Measurements from ENCODE around the gene MSI2.

Gene MSI2

DNA sequence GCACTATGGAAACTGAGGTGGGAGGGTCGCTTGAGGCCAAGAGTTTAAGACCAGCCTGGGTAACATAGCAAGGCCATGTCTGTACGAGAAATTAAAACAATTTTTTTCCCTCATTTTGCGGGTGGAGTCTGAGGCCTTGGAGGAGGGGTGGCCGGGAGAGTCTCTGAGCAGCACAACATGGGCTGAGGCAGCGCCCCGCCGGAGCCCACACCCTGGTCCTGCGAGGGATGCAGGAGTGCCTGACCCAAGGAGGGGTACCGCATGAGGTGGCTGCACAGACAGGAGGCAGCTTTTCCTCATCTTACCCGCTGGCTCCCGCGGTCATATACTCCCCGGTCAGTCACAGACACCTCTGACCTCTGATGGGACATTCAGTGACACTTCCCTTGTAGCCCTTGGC is 67.7 kb downstream of the MSI2 start:
- DNase-seq, result no peak

DNA sequence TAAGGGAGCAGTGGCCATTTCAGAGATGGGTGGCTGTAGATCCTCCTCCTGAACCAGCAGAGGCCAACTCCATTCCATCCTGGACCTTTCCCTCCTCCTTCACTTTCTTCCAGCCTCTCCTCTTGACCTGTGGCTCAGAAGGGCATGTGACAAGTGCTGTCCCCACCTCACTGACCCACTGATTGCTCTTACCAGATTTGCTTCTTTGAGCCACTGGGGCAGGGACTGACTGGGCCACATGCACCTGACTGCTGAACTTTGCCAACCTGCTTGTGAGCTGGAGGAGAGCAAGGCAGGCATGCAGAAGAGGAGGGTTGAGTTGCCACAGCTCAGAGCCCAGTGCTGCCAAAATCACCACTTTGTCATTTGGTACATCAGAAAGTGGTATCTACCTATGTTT is 68.3 kb downstream of the MSI2 start:
- DNase-seq, result no peak

DNA sequence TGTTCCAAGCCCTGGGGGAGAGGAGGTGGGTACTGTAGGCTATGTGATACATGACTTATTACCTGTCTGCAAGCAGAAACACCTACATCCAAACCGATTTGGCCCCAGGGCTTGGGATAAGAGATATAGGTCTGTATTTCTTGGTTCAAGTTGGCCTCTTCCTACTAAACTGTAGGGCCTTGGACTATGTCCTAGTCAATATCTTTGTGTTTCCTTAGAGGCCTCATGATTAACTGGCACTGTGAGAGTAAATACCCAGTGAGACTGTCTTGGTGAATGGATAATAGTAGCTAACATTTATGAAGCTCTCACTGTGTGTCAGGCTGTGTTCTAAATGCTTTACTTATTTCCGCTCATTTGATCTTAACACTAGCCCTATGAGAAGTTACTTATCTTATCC is 70.0 kb downstream of the MSI2 start:
- no peak for DNase-seq

DNA sequence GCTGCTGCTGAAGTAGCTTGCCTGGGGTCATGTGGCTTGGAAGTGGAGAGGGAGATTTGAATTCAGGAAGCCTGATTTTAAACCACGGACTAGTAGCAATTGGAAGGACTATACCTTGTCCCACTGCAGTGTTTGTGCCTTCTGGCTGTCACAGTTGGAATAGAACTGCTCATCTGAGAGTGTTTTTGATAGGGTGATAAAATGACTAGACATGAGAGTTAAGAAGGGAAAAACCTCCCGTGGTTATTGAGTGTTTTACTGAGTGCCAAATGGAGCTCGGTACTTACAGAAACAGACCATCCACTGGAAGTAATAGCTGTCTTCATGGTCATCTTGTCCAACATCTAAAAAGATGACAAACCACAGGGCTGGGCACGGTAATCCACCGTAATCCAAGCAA is 70.4 kb downstream of the MSI2 start:
- no peak for DNase-seq

DNA sequence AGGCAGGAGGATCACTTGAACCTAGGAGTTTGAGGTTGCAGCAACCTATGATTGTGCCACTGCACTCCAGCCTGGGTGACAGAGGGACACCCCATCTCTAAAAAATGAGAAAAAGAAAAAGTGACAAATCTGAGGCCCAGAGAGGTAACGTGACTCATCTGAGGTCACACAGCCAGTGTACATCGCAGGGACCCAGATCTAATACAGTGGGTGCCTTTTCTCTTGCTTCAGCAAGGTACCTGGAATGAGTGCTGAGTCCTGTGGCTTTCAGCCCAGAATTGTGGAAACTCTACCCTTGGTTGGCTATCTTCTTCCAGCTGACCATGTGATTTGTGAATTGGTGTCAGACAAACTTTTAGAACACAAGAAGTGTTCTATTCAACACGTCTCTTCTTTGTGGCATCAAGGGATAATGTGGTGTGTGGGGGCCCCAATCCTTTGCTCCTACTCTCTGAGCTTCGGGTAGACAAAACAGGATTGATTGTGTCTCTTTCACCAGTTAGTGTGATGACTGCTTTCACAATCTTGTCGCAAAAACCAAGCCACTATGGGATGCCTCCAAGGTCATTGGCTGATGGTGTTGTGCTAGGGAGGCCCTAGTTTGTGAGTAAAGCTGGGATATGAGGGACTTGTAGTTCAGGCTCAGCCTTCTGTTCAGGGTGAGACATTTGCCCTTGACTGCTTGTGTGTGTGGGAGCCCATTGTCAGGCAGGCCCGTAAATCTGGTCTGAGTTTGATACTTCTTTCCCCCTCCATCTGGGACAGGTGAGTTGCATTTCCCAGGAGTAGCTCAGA is 71.0 kb downstream of the MSI2 start:
- DNase-seq, result no peak

DNA sequence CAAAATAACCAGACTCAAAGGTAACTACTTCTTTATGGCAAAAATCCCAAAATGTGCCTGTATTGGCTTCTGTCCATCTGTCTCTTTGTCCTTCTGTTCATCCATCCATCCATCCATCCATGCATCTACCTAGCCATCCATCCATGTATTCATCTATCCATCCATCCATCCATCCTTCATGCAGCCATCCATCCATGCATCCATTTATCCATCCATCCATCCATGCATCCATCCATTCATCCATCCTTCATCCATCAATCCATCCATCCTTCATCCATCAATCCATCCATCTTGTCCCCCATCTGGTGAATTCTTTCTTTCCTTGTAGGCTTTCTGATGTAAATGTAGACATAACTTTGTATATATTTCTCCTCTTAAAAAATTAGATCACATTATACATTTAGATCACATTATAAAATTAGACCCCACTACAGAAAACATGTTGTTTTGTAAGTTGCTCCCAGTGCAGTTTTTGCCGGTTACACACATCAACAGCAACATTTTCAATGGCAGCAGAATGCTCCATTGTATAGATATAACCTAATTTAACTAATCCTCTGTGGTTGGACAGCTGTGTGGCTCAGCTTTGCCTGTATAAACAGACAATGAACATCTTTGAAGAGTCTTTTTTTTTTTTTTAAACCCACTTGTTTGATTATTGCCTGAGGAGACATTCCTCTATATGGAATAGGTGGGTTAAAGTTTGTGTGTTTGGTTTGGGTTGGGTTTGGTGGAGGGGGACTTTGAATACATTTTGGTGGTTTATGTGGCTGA is 72.0 kb downstream of the MSI2 start:
- no peak for DNase-seq

DNA sequence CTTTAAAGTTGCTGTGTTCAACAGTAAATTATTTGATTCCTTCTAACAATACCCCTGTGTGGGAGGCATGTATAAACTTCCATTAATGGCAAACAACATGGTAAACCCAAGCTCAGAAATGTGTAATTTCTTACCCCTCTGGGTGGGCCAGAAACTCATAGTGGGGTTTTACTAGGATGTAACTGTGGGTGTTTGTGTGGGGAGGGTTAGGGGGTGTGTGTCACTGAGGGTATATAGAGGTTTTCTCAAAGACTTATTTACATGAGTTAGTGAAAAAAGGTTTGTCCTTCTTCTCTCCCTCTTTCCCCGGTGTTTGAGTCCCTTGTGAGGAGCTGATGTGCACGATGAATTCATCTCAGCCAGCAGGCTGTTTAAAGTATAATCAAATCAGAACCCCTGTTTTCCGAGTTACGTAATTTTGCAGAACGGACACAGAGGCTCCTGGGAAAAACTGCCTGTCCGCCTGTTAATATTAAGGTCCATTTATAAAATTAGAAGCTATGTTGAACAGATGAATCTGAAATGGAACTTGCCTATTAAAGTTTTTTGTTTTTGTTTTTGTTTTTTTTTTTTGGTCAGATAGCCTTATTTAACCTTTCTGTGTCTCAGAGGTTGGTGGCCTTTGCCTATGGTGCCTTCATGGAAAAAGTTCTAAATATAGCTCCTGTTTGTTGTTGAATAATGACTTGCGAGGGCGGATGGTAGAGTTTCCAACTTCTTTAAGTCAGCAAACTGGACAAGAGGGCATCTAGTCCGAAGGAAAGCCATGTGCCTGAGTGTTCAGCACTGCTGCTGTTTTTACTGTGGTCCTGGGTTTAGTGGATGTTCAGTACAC is 73.3 kb downstream of the MSI2 start:
- DNase-seq, result no peak

DNA sequence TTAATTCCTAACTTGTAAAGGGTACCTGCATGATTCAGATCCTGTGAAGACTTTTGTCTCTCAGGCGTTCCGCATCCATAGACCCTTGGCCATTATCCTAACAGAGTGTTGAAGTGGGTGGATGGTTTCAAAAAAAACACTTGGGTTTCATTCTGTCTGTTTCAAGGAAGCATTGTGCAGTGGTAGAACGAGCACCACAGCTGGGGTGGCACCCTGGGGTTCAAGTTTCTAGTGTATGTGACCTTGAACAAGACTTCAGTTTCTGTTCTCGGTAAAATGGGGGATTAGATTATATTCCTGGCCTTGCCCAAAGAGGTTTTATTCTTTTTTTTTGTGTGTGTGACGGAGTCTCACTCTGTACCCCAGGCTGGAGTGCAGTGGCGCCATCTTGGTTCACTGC is 74.3 kb downstream of the MSI2 start:
- DNase-seq, result no peak

DNA sequence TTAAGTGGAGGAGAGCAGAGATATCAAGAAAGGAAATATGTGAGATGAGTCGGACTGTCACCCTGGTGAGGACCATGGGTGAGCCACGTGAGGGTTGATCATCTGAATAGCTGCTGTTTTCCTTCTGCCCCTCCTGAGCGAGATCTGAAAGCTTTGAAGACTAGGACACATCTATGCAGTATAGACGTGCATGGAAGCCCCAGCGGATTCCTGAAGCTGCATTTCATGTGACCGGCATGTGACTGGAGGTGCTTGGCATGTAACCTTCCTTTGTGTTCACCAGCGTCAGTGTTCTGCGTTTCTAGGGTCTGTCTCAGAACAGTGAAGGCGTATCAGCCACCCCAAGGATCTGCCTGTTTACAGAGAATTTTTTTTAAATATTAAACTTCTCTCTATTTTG is 75.1 kb downstream of the MSI2 start:
- no peak for DNase-seq

DNA sequence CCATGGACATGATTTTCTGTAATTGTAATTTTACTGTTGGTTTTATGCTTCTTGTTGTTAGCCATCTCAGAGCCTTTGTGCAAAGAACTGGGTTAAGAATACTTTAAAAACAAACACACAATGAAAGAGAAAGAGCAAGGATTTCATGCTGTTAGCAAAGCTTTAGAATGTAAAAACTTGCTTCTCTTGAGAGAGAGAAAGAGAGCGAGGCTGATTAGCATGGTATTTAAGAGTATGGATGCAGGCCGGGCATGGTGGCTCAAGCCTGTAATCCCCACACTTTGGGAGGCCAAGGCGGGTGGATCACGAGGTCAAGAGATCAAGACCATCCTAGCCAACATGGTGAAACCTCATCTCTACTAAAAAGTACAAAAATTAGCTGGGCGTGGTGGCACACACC is 76.2 kb downstream of the MSI2 start:
- no peak for DNase-seq

DNA sequence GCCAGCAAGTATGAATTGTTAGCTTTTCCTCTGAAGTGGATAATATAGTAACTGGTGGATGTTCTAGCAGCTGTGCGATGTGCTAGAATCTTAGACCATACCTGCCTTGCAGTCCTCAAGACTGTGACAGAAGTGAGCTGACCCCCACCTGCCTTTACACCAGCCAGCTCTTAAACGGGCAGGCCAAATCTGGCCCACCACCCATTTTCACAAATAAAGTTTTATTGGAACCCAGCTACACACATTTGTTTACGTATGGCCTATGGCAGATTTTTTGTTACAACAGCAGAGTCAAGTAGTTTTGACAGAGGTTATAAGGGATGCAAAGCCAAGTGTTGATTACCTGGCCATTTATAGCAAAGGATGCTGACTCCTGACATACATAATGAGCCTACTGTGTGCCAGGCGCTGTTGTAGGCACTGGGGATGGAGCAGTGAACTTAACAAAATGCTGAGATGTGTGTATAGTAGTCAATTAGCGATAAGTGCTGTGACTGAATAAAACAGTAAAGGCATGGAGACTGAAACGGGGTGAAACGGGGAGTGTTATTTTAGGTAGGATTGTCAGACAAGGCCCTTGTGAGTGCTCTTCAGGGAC is 79.0 kb downstream of the MSI2 start:
- no peak for DNase-seq

DNA sequence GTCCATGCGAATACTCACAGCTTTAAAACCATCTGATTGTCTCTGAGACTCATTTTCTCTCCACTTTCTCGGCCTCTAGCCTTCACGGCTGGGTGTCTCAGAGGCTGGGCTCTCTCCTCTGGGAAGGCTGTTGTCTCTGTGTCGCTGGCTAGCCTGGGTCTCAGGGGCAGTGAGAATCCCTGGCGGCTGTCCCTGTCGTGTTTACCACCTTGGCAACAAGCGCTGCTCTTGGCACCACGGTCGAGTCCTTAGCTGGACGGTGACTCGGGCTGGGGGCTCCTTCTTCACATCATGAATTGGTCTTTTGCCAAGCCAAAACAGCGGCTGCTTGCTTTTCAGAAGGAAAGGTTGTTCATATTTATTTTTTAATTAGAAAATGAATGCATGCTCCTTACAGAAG is 81.1 kb downstream of the MSI2 start:
- no peak for DNase-seq

DNA sequence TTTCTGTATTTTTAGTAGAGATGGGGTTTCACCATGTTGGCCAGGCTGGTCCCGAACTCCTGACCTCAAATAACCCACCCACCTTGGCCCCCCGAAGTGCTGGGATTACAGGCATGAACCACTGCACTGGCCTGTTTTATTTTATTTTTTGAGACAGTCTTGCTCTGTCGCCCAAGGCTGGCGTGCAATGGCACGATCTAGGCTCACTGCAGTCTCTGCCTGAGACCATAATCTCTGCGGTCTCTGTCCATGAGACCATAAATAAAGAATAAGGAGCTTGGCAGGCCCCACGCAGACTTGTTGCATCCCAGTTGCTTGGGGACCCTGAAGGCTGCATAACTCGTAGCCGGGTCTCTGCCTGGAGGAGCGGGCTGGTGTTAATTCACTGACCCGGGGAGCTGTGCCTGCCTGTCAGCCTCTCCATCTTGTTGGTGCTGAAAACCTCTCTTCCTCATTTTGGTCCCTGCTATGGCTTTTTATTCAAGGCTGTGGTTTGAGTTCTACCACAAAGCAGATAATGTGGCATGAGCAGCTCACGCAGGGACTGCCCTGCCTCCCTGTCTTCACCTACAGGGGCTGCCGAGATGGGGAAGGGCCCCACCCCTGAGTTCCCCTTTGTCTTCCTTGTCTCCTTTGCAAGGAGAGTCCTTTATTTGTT is 82.1 kb downstream of the MSI2 start:
- peak; percentile 78 for DNase-seq

DNA sequence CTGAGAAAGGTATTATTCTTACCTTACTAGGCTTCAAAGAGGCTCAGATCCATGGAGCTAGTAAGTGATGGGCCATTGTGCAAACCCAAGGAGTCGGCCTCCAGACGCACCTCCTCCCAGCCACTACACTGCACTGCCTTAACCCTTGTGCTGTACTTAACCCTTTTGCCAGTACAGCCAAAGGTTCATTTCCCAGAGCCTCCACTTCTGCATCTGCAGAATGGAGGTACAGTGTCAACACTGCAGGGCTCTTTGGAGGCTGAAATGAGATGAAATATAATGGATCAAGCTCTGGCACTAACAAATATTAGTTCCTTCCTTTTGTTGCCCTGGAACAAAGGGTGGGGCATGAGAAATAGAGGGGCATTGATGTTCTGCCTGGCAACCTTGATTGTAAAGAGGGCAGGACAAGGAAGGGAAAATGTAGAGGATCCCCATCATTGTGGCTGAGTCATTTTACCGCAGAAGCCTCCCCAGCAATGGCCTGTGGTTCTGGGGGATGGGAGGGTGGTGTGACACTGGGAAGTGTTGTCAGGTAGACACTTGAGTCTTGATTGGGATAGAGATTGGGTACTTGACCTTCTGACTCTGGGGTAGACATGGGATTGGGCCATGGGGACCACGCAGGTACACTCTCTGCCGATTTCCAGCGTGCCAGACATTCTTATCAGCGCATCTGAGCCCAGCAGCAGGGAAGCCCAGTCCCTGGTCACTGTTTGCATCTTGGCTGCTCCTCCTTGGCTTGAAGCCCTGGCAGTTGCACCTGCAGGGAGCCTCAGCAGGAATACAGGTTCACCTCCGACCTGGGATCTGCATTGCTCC is 84.0 kb downstream of the MSI2 start:
- DNase-seq, result peak; percentile 40

DNA sequence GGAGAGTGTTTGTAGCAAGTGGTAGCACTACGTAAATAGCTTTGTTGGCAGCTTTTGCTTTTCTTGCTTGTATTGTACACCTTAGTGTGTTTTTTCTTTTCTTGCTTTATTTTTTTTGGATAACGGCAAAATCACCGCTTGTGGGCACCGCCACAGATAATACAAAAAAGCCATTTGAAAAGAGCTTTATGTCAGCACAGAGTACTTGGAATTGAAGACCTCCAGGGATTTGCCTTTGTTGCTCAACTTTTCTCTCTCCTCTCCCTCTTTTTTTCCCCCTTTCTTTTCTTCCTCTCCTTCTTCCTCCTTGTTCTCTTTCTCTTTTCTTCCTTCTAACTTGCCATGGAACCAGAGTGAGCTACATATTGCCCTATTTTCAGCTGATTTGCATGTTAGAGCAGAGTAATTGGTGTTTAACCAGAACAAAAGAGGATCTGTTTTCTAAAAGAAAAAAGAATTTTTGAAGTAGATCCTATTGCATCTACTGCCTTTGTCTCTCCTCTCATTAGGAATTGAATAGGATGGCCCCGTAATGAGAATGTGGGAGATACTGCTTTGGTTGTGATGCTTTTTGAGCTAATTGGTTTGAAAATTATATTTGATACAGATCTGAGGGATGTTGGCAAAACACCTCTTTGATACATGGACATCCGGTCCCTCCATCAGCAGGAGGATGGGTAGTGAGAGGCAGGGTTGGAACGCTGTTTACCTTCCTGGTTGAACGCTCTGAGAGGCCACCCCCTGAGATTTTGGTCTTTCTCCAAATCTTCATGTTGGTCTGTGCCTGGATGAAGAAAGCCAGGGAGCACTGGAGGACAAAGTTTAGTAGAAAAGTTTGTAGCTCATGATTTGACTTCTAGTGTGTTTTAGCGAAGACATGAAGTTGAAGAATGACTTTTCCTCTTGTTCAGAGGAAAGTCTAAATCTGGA is 85.6 kb downstream of the MSI2 start:
- DNase-seq, result no peak

DNA sequence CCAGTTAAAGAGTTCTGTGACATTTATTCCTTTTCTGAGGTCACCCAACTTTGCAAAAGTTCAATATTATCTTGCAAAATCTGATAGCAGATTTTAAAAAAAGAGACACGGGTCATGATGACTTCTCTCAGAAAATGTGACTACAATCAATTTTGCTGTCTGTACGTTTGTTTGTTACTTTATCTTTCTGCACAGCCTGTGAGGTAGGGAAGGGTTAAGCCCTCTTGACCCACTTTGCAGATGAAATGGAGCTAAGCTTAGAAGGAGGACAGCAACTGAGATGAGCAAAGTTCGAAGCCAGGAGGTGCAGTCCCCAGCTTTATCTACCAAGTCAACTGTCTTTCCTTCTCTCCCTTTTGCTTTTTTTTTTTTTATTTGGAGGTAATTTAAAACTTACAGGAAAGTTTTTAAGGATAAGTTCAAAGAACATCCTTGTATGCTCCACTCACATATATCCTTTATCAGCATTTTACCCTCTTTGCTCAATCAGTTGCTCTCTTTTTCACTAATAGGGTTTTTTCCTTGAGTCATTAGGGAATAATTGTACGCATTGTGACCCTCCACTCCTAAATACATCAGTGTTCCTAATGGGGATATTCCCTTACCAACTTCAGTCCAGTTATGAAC is 86.8 kb downstream of the MSI2 start:
- peak; percentile 27 for DNase-seq

DNA sequence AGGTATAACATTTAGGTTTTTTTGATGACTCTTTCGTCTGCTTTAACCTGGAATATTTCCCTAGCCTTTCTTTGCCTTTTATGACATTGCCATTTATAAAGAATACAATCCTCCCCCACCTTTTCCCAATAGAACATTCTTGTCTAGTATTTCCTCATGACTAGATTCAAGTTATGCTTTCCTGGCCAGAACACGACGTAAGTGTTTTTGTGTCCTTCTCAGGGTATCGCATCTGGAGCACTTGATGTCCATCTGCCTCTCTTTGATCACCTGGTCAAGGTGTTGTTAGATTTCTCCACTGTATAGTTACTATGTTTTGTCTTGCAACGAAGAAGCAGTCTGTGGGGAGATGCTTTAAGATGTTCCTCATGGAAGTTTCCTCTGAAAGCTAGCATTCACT is 87.4 kb downstream of the MSI2 start:
- no peak for DNase-seq

DNA sequence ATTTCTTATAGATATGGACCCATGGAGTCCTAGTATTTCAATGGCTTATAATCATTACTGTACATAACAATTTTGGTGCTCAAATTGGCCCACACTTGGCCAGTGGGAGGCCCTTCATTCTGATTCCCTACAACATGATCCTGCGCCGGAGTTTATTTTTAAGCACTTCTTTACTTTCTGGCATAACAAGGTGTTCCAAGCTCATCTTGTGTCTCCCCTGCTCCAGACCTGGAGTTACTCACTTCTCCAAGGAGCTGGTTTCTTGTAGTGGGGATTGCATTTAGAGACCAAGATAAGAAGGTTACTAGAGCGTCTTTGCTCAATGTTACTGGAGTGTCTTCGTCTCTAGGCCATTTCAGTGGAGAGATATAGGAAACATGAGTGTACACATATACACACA is 87.9 kb downstream of the MSI2 start:
- no peak for DNase-seq

DNA sequence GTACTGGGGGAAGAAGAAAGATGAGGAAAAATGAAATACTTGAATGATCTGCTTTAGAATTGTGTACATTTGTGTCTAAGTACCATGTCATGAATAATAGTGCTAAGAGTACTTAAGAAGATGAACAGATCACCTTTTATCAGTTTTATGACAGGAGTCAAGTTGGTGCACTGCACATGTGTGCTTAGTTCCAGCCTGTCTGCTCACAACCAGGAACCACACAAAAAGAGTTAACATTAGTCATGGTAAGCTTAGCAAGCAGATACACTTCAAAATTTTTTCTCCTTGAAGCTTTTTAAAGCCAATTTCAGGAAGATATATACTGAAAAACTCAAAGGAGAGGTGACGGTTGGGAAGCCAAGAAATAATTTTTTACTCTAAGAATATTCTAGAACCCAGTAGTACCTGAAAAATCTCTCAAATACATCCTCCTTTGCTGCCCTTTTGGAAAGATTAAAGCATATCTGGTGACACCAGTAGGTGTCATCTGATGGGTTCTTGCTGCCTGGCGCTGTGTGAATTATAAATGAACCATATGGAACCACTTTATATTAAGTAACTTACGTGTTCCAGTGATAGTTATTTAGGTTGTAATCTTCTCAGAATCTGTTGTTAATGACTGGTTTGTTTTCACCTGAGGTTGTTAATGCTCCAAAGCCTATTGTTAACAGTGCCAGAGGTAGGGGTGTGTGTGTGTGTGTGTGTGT is 93.4 kb downstream of the MSI2 start:
- DNase-seq, result no peak
